HepG2 (cell line): ENCODE data around the gene GADL1.

Source experiments
- CTCF ChIP-seq: sonication (generic); formaldehyde crosslinking; IDR thresholded peaks from 2 replicates; pipeline ENCODE4 v1.5.0; 2020; ENCODE audit warnings: mild to moderate bottlenecking, missing genetic modification reagents, moderate library complexity
- MAFK ChIP-seq, 2 experiments: IDR thresholded peaks in 1 of 2; conservative IDR thresholded peaks in 1 of 2; 2 replicates each; pipeline ENCODE4 v1.6.1; 2011; ENCODE audit warnings: improper control_type of control experiment in 2 of 2, low read length in 2 of 2
- TCF7L2 ChIP-seq: IDR thresholded peaks from 2 replicates; pipeline ENCODE4 v1.6.1; 2011; ENCODE audit warnings: mild to moderate bottlenecking, low read depth, low read length, moderate library complexity
- ZNF800 ChIP-seq: sonication (generic); formaldehyde crosslinking; IDR thresholded peaks from 2 replicates; pipeline ENCODE4 v1.4.0; 2020; ENCODE audit warnings: missing genetic modification reagents

- TF ChIP-seq MAFK (conservative IDR thresholded peaks at IDR 0.05 in 1 of 2, IDR thresholded peaks at IDR 0.05 in 1 of 2; ENCODE audit: low read length in 2 of 2) (no peak), ZNF800 (CRISPR knock-in tag) (no peak), CTCF (CRISPR knock-in tag) (no peak), TCF7L2 (no peak)
These were observed 210.7 kb downstream of the GADL1 start for GRCh38 chr3:30683769-30684168.
